Activated CD4-positive, alpha-beta memory T cell treated with anti-CD3 and anti-CD28 coated beads, Interleukin-2, amount 10 ng/mL, durations not matched to agents 7 days and 5 days (primary cell): ENCODE results near the gene EPGN. TPM values are rescaled to one million over a fixed set of nuclear protein-coding genes. Genes with fewer than 3 reads are reported as not detected.
"Not testable (repeated sequence)": the region's sequence is repeated elsewhere in the genome, so short reads cannot be mapped to it uniquely, and the experiment has no call there.

Experiments
- CTCF ChIA-PET: fragments of 350-600 bp; sonication (Branson Sonifier 250); formaldehyde crosslinking; loops from one replicate; lab custom pipeline; 2021; ENCODE audit warnings: antibody characterized with exemption, inconsistent platforms; lab: Charles Lee
- POLR2A ChIA-PET: fragments of 350-600 bp; sonication (Branson Sonifier 250); formaldehyde crosslinking; loops from one replicate; lab custom pipeline; 2021; ENCODE audit warnings: antibody characterized with exemption; lab: Charles Lee
- DNase-seq: peaks from one replicate; pipeline ENCODE4 v3.0.0-alpha.2; 2020
- H3K27ac Mint-ChIP-seq: one replicate; pipeline ENCODE4 v1.8.0; 2021; ENCODE audit warnings: mild to moderate bottlenecking, mixed read lengths
- H3K27me3 Mint-ChIP-seq: one replicate; pipeline ENCODE4 v1.8.0; 2021; ENCODE audit warnings: mixed read lengths
- H3K36me3 Mint-ChIP-seq: one replicate; pipeline ENCODE4 v1.8.0; 2021; ENCODE audit warnings: low read depth, mixed read lengths
- H3K4me1 Mint-ChIP-seq: one replicate; pipeline ENCODE4 v1.8.0; 2021; ENCODE audit warnings: mixed read lengths
- H3K4me3 Mint-ChIP-seq: one replicate; pipeline ENCODE4 v1.8.0; 2021; ENCODE audit warnings: mild to moderate bottlenecking, mixed read lengths
- H3K9me3 Mint-ChIP-seq: one replicate; pipeline ENCODE4 v1.8.0; 2021; ENCODE audit warnings: mixed read lengths
- total RNA-seq, 2 experiments: library from RNA; stranded (reverse); gene quantifications; one replicate each; pipeline ENCODE4 v1.2.3, GENCODE V29; 2021

EPGN gene
- total RNA-seq, 2 experiments from 2014 or later, result 0.43 to 0.98 TPM

DNA sequence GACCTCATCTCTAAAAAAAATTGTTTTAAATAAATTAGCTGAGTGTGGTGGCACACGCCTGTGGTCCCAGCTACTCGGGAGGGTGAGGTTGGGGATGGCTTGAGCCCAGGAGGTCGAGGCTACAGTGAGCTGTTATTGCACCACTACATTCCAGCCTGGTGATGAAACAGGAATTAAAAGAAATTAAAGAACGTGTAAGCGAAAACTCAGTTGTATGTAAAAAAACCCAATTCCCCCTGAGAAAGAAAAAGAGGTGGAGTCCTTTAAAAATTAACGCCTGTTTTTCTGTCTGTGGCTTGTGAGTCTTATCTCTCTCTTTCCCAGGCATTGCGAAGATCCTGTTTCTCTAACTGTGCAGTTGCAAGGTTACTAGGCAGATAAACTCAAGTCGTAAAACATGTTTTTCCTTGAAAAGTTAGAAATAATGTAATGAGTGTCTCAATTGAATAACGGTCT is 22.1 kb downstream of the EPGN start:
- Mint-ChIP-seq H3K36me3 (no peaks in the 10 kb centered on the region), H3K4me3 (no peak overlapping the region), H3K27me3 (peaks cover 14% of the 10 kb centered on the region), H3K9me3 (no peaks in the 10 kb centered on the region), H3K4me1 (no peaks in the 10 kb centered on the region), H3K27ac (no peak overlapping the region)
- ChIA-PET POLR2A (no interaction called here), CTCF (no interaction called here)
- DNase-seq, result no peak

- POLR2A ChIA-PET, result no interaction called here
- no peaks in the 10 kb centered on the region for H3K36me3 Mint-ChIP-seq
Observed at GRCh38 chr4:74331252-74331651, 23.0 kb downstream of the EPGN start.

GRCh38 chr4:74331944-74332343 is 23.7 kb downstream of the EPGN start:
- CTCF ChIA-PET, result interaction anchor here (0.9 kb wide), 1 partner anchor 111 kb away, joined by 3 read pairs; no protein-coding TSS in a partner anchor
- no peaks in the 10 kb centered on the region for H3K36me3 Mint-ChIP-seq
- peaks cover 18% of the 10 kb centered on the region for H3K27me3 Mint-ChIP-seq
- no peak for DNase-seq
- no peaks in the 10 kb centered on the region for H3K9me3 Mint-ChIP-seq
- H3K4me1 Mint-ChIP-seq, result no peaks in the 10 kb centered on the region
- POLR2A ChIA-PET, result no interaction called here
- no peak overlapping the region for H3K27ac Mint-ChIP-seq
- no peak overlapping the region for H3K4me3 Mint-ChIP-seq

More at GRCh38 chr4:74331252-74331651, 23.0 kb downstream of the EPGN start:
- DNase-seq, result no peak
- Mint-ChIP-seq H3K27ac (no peak overlapping the region), H3K27me3 (peaks cover 18% of the 10 kb centered on the region), H3K4me1 (no peaks in the 10 kb centered on the region), H3K9me3 (no peaks in the 10 kb centered on the region), H3K4me3 (no peak overlapping the region)
- CTCF ChIA-PET, result interaction anchor here (0.9 kb wide), 1 partner anchor 112 kb away, joined by 3 read pairs; no protein-coding TSS in a partner anchor

DNA sequence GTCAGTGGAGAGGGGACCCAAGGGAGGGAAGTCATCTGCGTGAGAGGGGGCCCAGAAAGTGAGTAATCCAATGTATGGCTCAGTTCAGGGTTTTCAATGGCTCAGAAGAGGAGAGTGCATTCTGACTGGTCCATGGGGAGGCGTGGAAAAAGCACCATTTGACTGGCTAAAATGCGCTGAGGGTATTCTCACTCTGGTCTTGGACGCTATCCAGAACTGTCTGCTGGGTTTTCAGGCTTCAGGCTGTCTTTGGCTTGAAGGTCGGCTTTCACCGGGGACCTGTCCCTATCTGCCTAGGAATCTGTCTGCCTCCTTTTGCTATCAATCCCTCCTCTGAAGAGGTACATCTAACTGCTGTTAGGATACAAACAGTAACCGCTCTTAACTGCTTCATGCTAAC is 26.4 kb downstream of the EPGN start:
- Mint-ChIP-seq H3K9me3 (no peaks in the 10 kb centered on the region), H3K4me3 (no peak overlapping the region), H3K27ac (no peak overlapping the region), H3K4me1 (no peaks in the 10 kb centered on the region), H3K36me3 (no peaks in the 10 kb centered on the region), H3K27me3 (peaks cover 9% of the 10 kb centered on the region)
- POLR2A ChIA-PET, result no interaction called here
- CTCF ChIA-PET, result no interaction called here
- no peak for DNase-seq

DNA sequence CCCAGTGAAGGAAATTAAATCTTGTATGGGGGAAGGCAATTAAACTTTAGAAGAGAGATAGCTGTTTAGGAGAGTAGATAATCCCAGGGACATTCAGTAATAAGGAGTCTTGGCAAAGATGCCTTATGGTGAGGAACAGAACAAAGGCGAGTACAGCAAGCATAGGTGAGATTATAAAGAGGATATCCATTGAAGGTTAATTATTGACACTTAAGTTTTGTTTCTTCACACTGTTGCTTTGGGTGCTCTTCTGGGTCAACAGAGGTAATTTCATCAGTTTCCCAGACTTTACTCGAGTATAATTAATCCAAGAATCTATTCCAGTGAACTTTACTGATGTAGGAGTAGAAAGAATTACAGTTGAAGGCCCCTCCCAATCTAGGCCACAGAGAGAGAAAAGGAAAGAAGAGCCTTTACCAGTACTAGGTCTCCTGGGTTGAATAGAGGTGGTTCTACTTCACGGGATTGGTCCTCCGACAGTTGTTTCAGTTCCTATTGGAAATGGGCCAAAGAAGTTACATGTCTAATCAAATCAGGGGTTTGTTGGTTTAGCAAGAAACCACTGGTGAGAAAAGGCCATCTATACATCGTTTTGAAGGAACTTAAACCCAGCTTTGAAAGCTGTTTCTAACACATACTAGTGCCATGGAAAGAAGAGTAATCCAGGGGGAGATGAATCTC is 27.2 kb downstream of the EPGN start:
- ChIA-PET CTCF (no interaction called here), POLR2A (no interaction called here)
- DNase-seq, result no peak
- Mint-ChIP-seq H3K4me1 (no peaks in the 10 kb centered on the region), H3K9me3 (no peaks in the 10 kb centered on the region), H3K27me3 (peaks cover 6% of the 10 kb centered on the region), H3K27ac (no peak overlapping the region), H3K36me3 (no peaks in the 10 kb centered on the region), H3K4me3 (no peak overlapping the region)

DNA sequence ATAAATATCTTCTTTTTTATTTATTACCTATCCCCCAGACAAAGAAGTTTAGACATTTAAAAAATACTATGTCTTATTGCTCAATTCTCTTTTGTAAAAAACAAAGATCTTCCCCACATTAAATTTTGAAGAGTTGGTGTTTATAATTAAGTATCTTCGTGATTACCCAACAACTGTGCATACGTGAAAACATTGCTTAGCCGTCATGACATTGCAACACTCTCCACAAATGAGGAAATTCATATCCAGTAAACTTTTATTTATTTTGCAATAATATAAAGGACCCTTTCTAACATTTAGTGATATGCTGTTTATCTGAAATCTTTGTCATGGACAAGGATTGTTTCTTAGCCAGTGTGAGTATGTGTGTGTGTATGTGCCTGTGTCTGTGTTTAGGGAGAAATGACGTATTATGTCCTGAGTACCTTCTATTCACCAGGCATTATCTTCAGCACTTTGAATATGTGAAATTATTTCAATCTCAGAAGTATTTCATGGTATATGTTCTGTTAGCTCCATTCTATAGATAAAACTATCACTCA is 30.6 kb downstream of the EPGN start:
- Mint-ChIP-seq H3K27me3 (peaks cover 4% of the 10 kb centered on the region), H3K27ac (no peak overlapping the region), H3K4me1 (no peaks in the 10 kb centered on the region), H3K36me3 (no peaks in the 10 kb centered on the region), H3K9me3 (peaks cover 16% of the 10 kb centered on the region), H3K4me3 (no peak overlapping the region)
- no peak for DNase-seq
- CTCF ChIA-PET, result no interaction called here
- POLR2A ChIA-PET, result no interaction called here

DNA sequence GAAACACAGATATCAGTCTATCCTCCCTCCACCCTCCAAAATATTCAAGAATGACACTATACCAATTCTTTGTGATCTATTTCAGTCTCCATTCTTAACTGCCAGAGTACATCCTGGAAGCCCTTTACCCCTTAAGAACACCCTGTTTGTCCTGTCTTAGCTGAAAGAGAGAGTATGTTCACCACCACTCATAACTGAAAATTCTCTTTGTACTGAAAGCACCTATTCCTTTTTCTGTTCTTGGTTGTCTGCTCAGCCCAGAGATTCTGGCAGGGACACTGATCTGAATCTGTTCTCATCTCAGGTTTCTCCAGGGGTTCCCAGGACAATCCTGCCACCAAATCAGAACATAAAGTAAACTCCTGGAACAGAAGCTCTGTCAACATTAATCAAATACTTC is 31.2 kb downstream of the EPGN start:
- no peaks in the 10 kb centered on the region for H3K4me1 Mint-ChIP-seq
- peaks cover 4% of the 10 kb centered on the region for H3K27me3 Mint-ChIP-seq
- ChIA-PET CTCF (no interaction called here), POLR2A (no interaction called here)
- no peak overlapping the region for H3K27ac Mint-ChIP-seq
- no peaks in the 10 kb centered on the region for H3K36me3 Mint-ChIP-seq
- DNase-seq, result no peak
- peaks cover 18% of the 10 kb centered on the region for H3K9me3 Mint-ChIP-seq
- H3K4me3 Mint-ChIP-seq, result no peak overlapping the region

DNA sequence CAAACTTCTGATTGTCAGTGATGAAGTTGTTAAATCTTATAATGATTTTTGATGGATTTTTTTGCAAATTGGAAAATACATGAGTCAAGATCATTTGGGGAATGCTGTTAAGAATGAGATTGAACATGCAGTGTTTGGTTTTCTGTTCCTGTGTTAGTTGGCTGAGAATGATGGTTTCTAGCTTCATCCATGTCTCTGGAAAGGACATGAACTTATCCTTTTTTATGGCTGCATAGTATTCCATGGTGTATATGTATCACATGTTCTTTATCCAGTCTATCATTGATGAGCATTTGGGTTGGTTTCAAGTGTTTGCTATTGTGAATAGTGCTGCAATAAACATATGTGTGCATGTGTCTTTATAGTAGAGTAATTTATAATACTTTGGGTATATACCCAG is 32.2 kb downstream of the EPGN start:
- DNase-seq, POLR2A ChIA-PET, H3K27me3 Mint-ChIP-seq, H3K4me3 Mint-ChIP-seq, H3K36me3 Mint-ChIP-seq, CTCF ChIA-PET, H3K27ac Mint-ChIP-seq, H3K4me1 Mint-ChIP-seq: not testable (repeated sequence)
- peaks cover 20% of the 10 kb centered on the region for H3K9me3 Mint-ChIP-seq

GRCh38 chr4:74344031-74344430 is 35.8 kb downstream of the EPGN start:
- peaks cover 3% of the 10 kb centered on the region for H3K27me3 Mint-ChIP-seq
- ChIA-PET POLR2A (no interaction called here), CTCF (no interaction called here)
- no peaks in the 10 kb centered on the region for H3K4me1 Mint-ChIP-seq
- peaks cover 20% of the 10 kb centered on the region for H3K9me3 Mint-ChIP-seq
- DNase-seq, result no peak
- no peak overlapping the region for H3K27ac Mint-ChIP-seq
- H3K4me3 Mint-ChIP-seq, result no peak overlapping the region
- H3K36me3 Mint-ChIP-seq, result no peaks in the 10 kb centered on the region

DNA sequence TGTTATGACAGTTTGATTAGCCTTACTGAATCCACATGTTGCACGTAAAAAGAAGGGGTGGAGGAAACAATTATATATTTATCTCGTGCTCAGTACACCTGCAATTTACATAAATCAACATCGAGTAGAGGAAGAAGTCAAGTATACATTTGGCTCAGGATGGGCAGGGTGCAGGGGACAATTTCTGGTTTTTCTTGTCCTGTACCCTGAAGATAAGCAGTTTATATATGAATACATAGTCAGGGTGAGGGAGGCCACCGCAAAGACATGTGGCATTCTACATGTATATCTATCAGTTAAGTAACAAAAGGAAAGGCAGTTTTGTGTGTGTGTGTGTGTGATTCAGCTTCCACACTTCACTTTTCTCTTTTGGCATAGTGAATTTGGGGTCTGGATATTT is 45.6 kb downstream of the EPGN start:
- Mint-ChIP-seq H3K27ac (no peak overlapping the region), H3K36me3 (no peaks in the 10 kb centered on the region), H3K9me3 (no peaks in the 10 kb centered on the region), H3K4me1 (no peaks in the 10 kb centered on the region), H3K4me3 (no peak overlapping the region), H3K27me3 (peaks cover 22% of the 10 kb centered on the region)
- ChIA-PET CTCF (no interaction called here), POLR2A (no interaction called here)
- DNase-seq, result no peak

DNA sequence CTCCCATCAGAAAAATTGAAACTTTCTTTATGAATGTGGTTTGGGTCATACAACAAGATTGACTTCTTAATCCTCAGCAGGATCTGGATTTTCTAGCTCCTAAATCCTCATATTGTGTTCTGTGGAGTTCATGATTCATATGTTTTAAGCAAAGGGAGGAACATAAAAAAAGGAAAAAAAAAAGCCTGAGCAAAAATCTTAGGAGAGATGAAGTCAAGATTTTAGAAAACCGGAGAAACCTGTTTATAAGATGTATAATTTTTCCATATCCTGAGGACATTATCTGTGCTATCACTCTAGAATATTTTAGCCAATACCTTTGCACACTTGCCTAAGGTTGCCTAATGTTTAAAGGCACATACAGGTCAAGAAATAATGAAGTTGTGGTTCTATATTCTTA is 49.7 kb downstream of the EPGN start:
- H3K4me1 Mint-ChIP-seq, result no peaks in the 10 kb centered on the region
- H3K27me3 Mint-ChIP-seq, result peaks cover 24% of the 10 kb centered on the region
- no peak overlapping the region for H3K27ac Mint-ChIP-seq
- H3K36me3 Mint-ChIP-seq, result no peaks in the 10 kb centered on the region
- H3K4me3 Mint-ChIP-seq, result no peak overlapping the region
- ChIA-PET POLR2A (no interaction called here), CTCF (no interaction called here)
- DNase-seq, result no peak
- H3K9me3 Mint-ChIP-seq, result no peaks in the 10 kb centered on the region

DNA sequence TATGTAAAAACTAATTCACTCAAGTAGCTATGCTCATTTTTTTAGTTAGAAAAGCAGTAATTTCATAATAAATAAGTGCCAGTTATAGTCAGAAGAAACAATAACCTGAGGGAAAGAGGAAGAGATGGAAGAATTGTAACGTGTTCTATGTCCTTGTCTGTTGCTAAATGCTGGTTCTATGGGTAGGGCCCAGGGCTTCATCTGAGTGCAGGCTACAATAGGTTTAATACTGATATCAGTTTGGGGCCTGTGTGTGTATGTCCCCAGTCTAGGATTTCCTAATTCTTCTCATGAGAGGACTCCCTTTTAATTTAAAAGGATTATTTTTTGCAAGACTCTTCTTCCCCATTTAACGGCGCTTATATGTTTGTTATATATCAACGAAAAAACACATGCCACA is 53.4 kb downstream of the EPGN start:
- Mint-ChIP-seq H3K27ac (no peak overlapping the region), H3K4me3 (no peak overlapping the region), H3K27me3 (peaks cover 34% of the 10 kb centered on the region), H3K9me3 (no peaks in the 10 kb centered on the region), H3K4me1 (peaks cover 10% of the 10 kb centered on the region), H3K36me3 (no peaks in the 10 kb centered on the region)
- POLR2A ChIA-PET, result no interaction called here
- CTCF ChIA-PET, result no interaction called here
- no peak for DNase-seq

DNA sequence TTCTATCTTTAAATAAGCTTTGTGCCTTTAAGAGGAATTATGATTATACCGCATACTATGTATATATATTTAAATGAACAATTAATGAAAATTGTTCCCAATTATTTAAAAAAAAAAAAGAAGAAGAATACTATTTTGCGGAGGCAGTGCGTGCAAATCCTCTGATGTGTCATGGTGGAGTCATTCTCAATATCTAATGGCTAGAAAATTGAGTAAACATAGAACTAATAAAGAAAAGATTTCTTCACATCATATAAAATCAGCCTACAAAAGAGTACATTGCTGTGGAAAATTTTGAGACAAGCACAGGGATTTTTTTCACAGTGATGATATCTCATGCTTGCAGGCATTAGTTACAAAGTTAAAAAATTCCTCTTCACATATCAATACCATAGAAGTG is 54.1 kb downstream of the EPGN start:
- H3K27ac Mint-ChIP-seq, result no peak overlapping the region
- H3K4me1 Mint-ChIP-seq, result peaks cover 10% of the 10 kb centered on the region
- no peaks in the 10 kb centered on the region for H3K36me3 Mint-ChIP-seq
- CTCF ChIA-PET, result no interaction called here
- H3K9me3 Mint-ChIP-seq, result no peaks in the 10 kb centered on the region
- no peak overlapping the region for H3K4me3 Mint-ChIP-seq
- no peak for DNase-seq
- POLR2A ChIA-PET, result no interaction called here
- H3K27me3 Mint-ChIP-seq, result peaks cover 36% of the 10 kb centered on the region

- no peak for DNase-seq
- POLR2A ChIA-PET, result no interaction called here
- no peaks in the 10 kb centered on the region for H3K9me3 Mint-ChIP-seq
- CTCF ChIA-PET, result no interaction called here
- H3K27me3 Mint-ChIP-seq, result peaks cover 37% of the 10 kb centered on the region
- no peak overlapping the region for H3K27ac Mint-ChIP-seq
- H3K4me1 Mint-ChIP-seq, result peaks cover 10% of the 10 kb centered on the region
- no peaks in the 10 kb centered on the region for H3K36me3 Mint-ChIP-seq
- no peak overlapping the region for H3K4me3 Mint-ChIP-seq
Observed at GRCh38 chr4:74364256-74364651, 56.0 kb downstream of the EPGN start.
